ENCODE results near the gene BCAS3.

Gene BCAS3

GRCh38 chr17:60939318-60939717 lies 261.7 kb downstream of the BCAS3 start:
- H3K27ac ChIP-seq: no peak overlapping the region
- no peak for DNase-seq (ENCODE audit: low spot score)
- TF ChIP-seq, protein P1, sequence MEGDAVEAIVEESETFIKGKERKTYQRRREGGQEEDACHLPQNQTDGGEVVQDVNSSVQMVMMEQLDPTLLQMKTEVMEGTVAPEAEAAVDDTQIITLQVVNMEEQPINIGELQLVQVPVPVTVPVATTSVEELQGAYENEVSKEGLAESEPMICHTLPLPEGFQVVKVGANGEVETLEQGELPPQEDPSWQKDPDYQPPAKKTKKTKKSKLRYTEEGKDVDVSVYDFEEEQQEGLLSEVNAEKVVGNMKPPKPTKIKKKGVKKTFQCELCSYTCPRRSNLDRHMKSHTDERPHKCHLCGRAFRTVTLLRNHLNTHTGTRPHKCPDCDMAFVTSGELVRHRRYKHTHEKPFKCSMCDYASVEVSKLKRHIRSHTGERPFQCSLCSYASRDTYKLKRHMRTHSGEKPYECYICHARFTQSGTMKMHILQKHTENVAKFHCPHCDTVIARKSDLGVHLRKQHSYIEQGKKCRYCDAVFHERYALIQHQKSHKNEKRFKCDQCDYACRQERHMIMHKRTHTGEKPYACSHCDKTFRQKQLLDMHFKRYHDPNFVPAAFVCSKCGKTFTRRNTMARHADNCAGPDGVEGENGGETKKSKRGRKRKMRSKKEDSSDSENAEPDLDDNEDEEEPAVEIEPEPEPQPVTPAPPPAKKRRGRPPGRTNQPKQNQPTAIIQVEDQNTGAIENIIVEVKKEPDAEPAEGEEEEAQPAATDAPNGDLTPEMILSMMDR (IDR thresholded peaks at IDR 0.05): no peak

DNA sequence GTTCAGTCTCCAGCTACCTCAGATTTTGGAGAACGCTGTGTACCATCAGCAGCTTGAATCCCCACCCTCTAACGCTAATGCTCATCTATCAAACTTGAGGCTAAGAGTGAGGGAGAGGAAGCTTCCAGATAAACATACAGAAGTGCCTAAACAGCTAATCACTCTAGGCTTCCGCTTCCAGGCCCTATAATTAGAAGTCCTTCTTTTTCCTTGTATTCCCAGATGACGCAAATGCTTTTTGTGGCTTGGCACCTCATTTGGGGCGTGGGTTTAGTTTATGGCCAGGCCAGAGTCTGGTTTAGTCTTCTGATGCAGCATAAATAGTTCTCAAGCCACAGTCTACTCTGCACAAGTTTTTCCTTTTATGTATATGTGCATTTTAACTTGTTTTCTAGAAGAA lies 263.4 kb downstream of the BCAS3 start:
- peak overlapping the region; percentile 10 for H3K4me3 ChIP-seq
- TF ChIP-seq, protein P1 (IDR thresholded peaks at IDR 0.05): no peak
- DNase-seq (ENCODE audit: low spot score): peak; percentile 84
- H3K27ac ChIP-seq: peak overlapping the region; percentile 77 to 82

More at GRCh38 chr17:60939318-60939717, 261.7 kb downstream of the BCAS3 start:
- H3K4me3 ChIP-seq: no peak overlapping the region

DNA sequence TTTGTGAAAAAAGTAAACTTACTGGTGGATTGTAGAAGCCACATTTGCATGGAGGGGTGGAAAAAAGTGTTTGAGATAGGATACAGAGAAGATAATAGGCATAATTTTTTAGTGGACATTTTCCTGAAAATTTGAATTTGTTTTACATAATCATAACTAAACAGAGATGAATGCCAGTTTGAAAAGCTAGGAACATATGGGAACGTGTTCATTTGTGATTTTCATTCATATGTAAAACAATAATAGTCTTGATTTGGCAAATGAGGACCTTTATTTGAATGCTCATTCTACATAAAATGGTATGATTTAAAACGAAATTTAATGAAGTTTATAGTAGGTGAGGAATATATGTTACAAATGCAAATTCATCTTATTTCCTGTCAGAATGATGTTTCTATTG lies 263.9 kb downstream of the BCAS3 start:
- TF ChIP-seq, protein P1 (IDR thresholded peaks at IDR 0.05): no peak
- Histone ChIP-seq H3K4me3 (no peak overlapping the region), H3K27ac (peak overlapping the region; percentile 76 to 82)
- no peak for DNase-seq (ENCODE audit: low spot score)

DNA sequence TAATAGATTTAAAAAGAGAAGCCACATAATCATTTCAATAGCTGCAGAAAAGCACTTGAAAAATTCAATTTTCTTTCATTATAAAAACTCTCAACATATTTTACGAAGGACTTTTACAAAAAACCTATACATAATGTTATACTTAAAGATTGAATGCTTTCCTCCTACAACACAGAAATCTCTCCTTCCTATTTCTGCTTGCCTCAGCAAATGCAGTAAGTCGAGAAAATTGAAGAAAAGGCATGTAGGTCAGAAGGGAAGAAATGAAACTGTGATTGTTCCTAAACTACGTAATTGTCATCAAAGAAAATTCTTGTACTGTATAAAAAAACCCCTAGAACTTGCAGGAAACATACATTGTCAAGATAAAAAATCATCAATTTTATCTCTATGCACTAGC lies 267.1 kb downstream of the BCAS3 start:
- no peak overlapping the region for H3K27ac ChIP-seq
- no peak for DNase-seq (ENCODE audit: low spot score)
- TF ChIP-seq, protein P1 (IDR thresholded peaks at IDR 0.05): no peak
- no peak overlapping the region for H3K4me3 ChIP-seq

- no peak for DNase-seq (ENCODE audit: low spot score)
- no peak overlapping the region for H3K4me3 ChIP-seq
- H3K27ac ChIP-seq: no peak overlapping the region
- TF ChIP-seq, protein P1 (IDR thresholded peaks at IDR 0.05): no peak
Observed at GRCh38 chr17:60947100-60947499, 269.4 kb downstream of the BCAS3 start.

GRCh38 chr17:60947543-60947942 lies 269.9 kb downstream of the BCAS3 start:
- no peak for DNase-seq (ENCODE audit: low spot score)
- TF ChIP-seq, protein P1 (IDR thresholded peaks at IDR 0.05): no peak
- Histone ChIP-seq H3K4me3 (no peak overlapping the region), H3K27ac (no peak overlapping the region)

DNA sequence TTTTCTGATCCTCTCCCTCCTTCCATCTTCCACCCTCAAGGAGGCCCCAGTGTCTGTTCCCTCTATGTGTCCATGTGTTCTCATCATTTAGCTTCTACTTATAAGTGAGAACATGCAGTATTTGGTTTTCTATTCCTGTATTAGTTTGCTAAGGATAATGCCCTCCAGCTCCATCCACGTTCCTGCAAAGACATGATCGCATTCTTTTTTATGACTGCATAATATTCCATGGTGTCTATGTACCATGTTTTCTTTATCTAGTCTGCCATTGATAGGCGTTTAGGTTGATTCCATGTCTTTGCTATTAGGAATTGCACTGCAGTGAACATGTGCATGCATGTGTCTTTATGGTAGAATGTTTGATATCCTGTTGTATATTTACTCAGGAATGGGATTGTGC lies 275.1 kb downstream of the BCAS3 start:
- DNase-seq (ENCODE audit: low spot score): no peak
- H3K4me3 ChIP-seq: no peak overlapping the region
- TF ChIP-seq, protein P1 (IDR thresholded peaks at IDR 0.05): no peak
- H3K27ac ChIP-seq: no peak overlapping the region
